ENCODE measurements around the gene TEX13C.

The TEX13C gene

DNA sequence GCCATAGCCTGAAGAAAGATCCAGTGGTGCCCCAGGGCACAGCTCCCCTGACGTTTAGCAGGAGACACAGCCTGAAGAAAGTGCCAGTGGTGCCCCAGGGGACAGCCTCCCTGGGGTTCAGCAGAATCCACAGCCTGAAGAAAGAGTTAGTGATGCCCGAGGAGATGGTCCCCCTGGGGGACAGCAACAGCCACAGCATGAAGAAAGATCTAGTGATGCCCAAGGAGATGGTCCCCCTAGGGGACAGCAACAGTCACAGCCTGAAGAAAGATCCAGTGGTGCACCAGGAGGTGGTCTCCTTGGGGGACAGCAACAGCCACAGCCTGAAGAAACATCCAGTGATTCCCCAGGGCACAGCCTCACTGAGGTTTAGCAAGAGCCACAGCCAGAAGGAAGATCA is 2.8 kb downstream of the TEX13C start:
- Histone ChIP-seq H3K36me3 (ENCODE audit: control insufficient read depth, insufficient read depth, low read length) (no peaks in the 10 kb centered on the region), H3K27ac (ENCODE audit: low read depth, low read length) (no peak overlapping the region), H3K27me3 (ENCODE audit: control insufficient read depth, insufficient read depth, low read length) (no peaks in the 10 kb centered on the region), H3K4me3 (ENCODE audit: low read length) (no peak overlapping the region), H3K9ac (ENCODE audit: low read length) (no peak overlapping the region), H3K4me1 (ENCODE audit: control insufficient read depth, insufficient read depth, low read length) (no peaks in the 10 kb centered on the region)

DNA sequence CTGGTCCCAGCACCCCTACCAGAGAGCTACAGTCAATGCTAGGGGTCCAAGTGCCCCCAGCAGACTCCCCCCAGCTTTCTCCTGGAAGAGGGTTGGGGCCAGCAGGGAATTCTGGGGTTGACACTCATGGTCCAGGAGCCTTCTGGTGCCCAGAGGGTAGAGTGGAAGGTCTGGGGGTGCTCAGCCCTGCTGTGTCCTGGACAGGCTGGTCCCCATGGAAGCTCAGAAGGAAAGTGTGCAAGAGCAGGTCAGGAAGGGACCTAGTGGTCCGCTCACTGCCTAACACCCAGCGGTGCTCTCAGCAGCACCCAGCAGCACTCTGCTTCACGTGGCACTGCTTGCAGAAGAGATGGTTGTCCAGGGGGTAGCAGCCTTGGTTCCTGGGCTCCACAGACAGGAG is 6.9 kb downstream of the TEX13C start:
- no peaks in the 10 kb centered on the region for H3K36me3 ChIP-seq (ENCODE audit: control insufficient read depth, insufficient read depth, low read length)
- H3K4me3 ChIP-seq (ENCODE audit: low read length): no peak overlapping the region
- no peaks in the 10 kb centered on the region for H3K4me1 ChIP-seq (ENCODE audit: control insufficient read depth, insufficient read depth, low read length)
- no peak overlapping the region for H3K9ac ChIP-seq (ENCODE audit: low read length)
- H3K27me3 ChIP-seq (ENCODE audit: control insufficient read depth, insufficient read depth, low read length): no peaks in the 10 kb centered on the region
- no peak overlapping the region for H3K27ac ChIP-seq (ENCODE audit: low read depth, low read length)

GRCh38 chrX:125327891-125328290 is 8.2 kb downstream of the TEX13C start:
- H3K36me3 ChIP-seq (ENCODE audit: control insufficient read depth, insufficient read depth, low read length): no peaks in the 10 kb centered on the region
- no peak overlapping the region for H3K9ac ChIP-seq (ENCODE audit: low read length)
- H3K4me3 ChIP-seq (ENCODE audit: low read length): no peak overlapping the region
- H3K27ac ChIP-seq (ENCODE audit: low read depth, low read length): no peak overlapping the region
- H3K27me3 ChIP-seq (ENCODE audit: control insufficient read depth, insufficient read depth, low read length): no peaks in the 10 kb centered on the region
- H3K4me1 ChIP-seq (ENCODE audit: control insufficient read depth, insufficient read depth, low read length): no peaks in the 10 kb centered on the region

DNA sequence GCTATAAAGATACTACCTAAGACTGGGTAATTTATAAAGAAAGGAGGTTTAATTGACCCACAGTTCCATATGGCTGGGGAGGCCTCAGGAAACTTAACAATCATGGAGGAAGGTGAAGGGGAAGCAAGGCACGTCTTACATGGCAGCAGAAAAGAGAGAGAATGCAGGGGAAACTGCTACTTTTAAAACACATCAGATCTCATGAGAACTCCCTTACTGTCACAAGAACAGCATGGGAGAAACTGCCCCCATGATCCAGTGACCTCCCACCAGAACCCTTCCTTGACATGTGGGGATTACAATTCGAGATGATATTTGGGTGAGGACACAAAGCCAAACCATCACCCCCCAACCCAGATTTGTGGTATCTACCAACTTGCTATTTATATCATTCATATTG is 13.9 kb downstream of the TEX13C start:
- H3K4me1 ChIP-seq (ENCODE audit: control insufficient read depth, insufficient read depth, low read length): no peaks in the 10 kb centered on the region
- H3K27ac ChIP-seq (ENCODE audit: low read depth, low read length): no peak overlapping the region
- H3K27me3 ChIP-seq (ENCODE audit: control insufficient read depth, insufficient read depth, low read length): no peaks in the 10 kb centered on the region
- H3K4me3 ChIP-seq (ENCODE audit: low read length): no peak overlapping the region
- H3K9ac ChIP-seq (ENCODE audit: low read length): no peak overlapping the region
- H3K36me3 ChIP-seq (ENCODE audit: control insufficient read depth, insufficient read depth, low read length): no peaks in the 10 kb centered on the region

DNA sequence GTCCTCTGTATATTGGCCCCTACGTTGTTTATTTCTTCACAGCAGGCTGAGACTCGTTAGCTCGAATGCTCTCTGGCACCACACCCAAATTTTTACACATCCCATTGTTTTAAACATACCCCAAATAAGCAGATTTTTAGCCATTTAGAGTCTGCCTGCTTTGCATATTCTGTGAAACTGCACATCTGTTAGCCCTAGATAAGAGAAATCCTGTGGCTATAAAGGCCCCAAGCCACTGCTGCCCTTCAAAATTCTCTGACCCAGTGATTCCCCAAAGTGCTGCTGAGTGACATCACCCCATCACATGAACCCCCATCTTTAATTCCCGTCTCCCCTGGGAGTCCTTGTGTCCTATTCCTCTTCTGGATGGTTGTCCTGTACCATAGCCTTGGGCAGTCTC is 20.8 kb downstream of the TEX13C start:
- H3K27me3 ChIP-seq (ENCODE audit: control insufficient read depth, insufficient read depth, low read length): no peaks in the 10 kb centered on the region
- no peaks in the 10 kb centered on the region for H3K36me3 ChIP-seq (ENCODE audit: control insufficient read depth, insufficient read depth, low read length)
- no peak overlapping the region for H3K9ac ChIP-seq (ENCODE audit: low read length)
- H3K4me1 ChIP-seq (ENCODE audit: control insufficient read depth, insufficient read depth, low read length): no peaks in the 10 kb centered on the region
- no peak overlapping the region for H3K27ac ChIP-seq (ENCODE audit: low read depth, low read length)
- no peak overlapping the region for H3K4me3 ChIP-seq (ENCODE audit: low read length)

DNA sequence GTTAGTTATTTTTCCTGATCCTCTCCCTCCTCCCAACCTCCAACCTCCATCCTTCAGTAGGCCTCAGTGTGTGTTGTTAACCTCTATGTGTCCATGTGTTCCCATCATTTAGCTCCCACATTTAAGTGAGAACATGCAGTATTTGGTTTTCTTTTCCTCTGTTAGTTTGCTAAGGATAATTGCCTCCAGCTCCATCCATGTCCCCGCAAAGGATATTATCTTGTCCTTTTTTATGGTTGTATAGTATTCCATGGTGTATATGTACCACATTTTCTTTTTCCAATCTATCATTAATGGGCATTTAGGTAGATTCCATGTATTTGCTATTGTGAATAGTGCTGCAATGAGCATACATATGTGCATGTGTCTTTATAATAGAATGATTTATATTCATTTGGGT is 54.5 kb downstream of the TEX13C start:
- no peaks in the 10 kb centered on the region for H3K4me1 ChIP-seq (ENCODE audit: control insufficient read depth, insufficient read depth, low read length)
- H3K27me3 ChIP-seq (ENCODE audit: control insufficient read depth, insufficient read depth, low read length): no peaks in the 10 kb centered on the region
- H3K27ac ChIP-seq (ENCODE audit: low read depth, low read length): no peak overlapping the region
- no peaks in the 10 kb centered on the region for H3K36me3 ChIP-seq (ENCODE audit: control insufficient read depth, insufficient read depth, low read length)
- H3K4me3 ChIP-seq (ENCODE audit: low read length): no peak overlapping the region
- no peak overlapping the region for H3K9ac ChIP-seq (ENCODE audit: low read length)

Measured in rectal smooth muscle tissue (tissue), 1 donor.